Trophoblast cell (in vitro differentiated cells and primary cell): Measurements from ENCODE around the gene HERC2.
"Not testable (repeated sequence)": the region's sequence is repeated elsewhere in the genome, so short reads cannot be mapped to it uniquely, and the experiment has no call there.

Source experiments
- DNase-seq, 2 donors: peaks; one replicate each; pipeline ENCODE4 v3.0.0-alpha.2; 2016
- H2AFZ ChIP-seq: 2 replicates; pipeline ENCODE4 v1.6.1; 2013; ENCODE audit warnings: low read length, moderate library complexity, mild to moderate bottlenecking; ENCODE audit not compliant: insufficient read depth, poor library complexity
- H2AK5ac ChIP-seq: 2 replicates; pipeline ENCODE4 v1.6.1; 2013; ENCODE audit warnings: mild to moderate bottlenecking, low read length
- H2BK120ac ChIP-seq: 2 replicates; pipeline ENCODE4 v1.6.1; 2013; ENCODE audit warnings: low read length, mild to moderate bottlenecking, moderate library complexity; ENCODE audit not compliant: insufficient read depth, poor library complexity
- H2BK12ac ChIP-seq: 2 replicates; pipeline ENCODE4 v1.6.1; 2013; ENCODE audit warnings: mild to moderate bottlenecking, low read length, moderate library complexity
- H2BK5ac ChIP-seq: 2 replicates; pipeline ENCODE4 v1.6.1; 2013; ENCODE audit warnings: low read length, low read depth, moderate library complexity, mild to moderate bottlenecking; ENCODE audit not compliant: poor library complexity
- H3K14ac ChIP-seq: 2 replicates; pipeline ENCODE4 v1.6.1; 2013; ENCODE audit warnings: mild to moderate bottlenecking, low read length
- H3K18ac ChIP-seq: 2 replicates; pipeline ENCODE4 v1.6.1; 2013; ENCODE audit warnings: mild to moderate bottlenecking, low read length
- H3K23ac ChIP-seq: 2 replicates; pipeline ENCODE4 v1.6.1; 2013; ENCODE audit warnings: low read length
- H3K27ac ChIP-seq: 2 replicates; pipeline ENCODE4 v1.5.1; 2013; ENCODE audit warnings: low read depth, mild to moderate bottlenecking, inconsistent platforms, low read length, moderate library complexity
- H3K27me3 ChIP-seq: 2 replicates; pipeline ENCODE4 v1.6.1; 2013; ENCODE audit warnings: inconsistent platforms, mild to moderate bottlenecking, low read length, moderate library complexity; ENCODE audit not compliant: insufficient read depth
- H3K36me3 ChIP-seq, 2 experiments: 1 replicate in 1 of 2; 2 replicates in 1 of 2; pipeline ENCODE4 v1.6.1; 2013; ENCODE audit warnings: low read length in 2 of 2, mild to moderate bottlenecking in 2 of 2, moderate library complexity in 1 of 2; ENCODE audit not compliant: insufficient read depth in 2 of 2, control insufficient read depth in 1 of 2
- H3K4ac ChIP-seq: 2 replicates; pipeline ENCODE4 v1.6.1; 2013; ENCODE audit warnings: low read depth, mild to moderate bottlenecking, low read length, moderate library complexity
- H3K4me1 ChIP-seq, 2 experiments: 1 replicate in 1 of 2; 2 replicates in 1 of 2; pipeline ENCODE4 v1.6.1; 2013; ENCODE audit warnings: low read length in 2 of 2, mild to moderate bottlenecking in 2 of 2, moderate library complexity in 1 of 2; ENCODE audit not compliant: insufficient read depth in 2 of 2, control insufficient read depth in 1 of 2
- H3K4me2 ChIP-seq: 2 replicates; pipeline ENCODE4 v1.6.1; 2013; ENCODE audit warnings: inconsistent platforms, mild to moderate bottlenecking, low read length, moderate library complexity
- H3K4me3 ChIP-seq: 2 replicates; pipeline ENCODE4 v1.5.1; 2013; ENCODE audit warnings: mild to moderate bottlenecking, low read depth, low read length, inconsistent platforms
- H3K79me1 ChIP-seq: one replicate; pipeline ENCODE4 v1.6.1; 2013; ENCODE audit warnings: low read length
- H3K79me2 ChIP-seq: 2 replicates; pipeline ENCODE4 v1.6.1; 2013; ENCODE audit warnings: low read length, mild to moderate bottlenecking; ENCODE audit not compliant: control insufficient read depth, insufficient read depth, poor library complexity
- H3K9ac ChIP-seq: 2 replicates; pipeline ENCODE4 v1.6.1; 2013; ENCODE audit warnings: mild to moderate bottlenecking, low read length
- H3K9me3 ChIP-seq: 2 replicates; pipeline ENCODE4 v1.6.1; 2013; ENCODE audit warnings: low read depth, mild to moderate bottlenecking, control low read depth, inconsistent platforms, low read length; ENCODE audit not compliant: insufficient read depth
- H4K12ac ChIP-seq: 2 replicates; pipeline ENCODE4 v1.6.1; 2013; ENCODE audit warnings: low read depth, mild to moderate bottlenecking, low read length, moderate library complexity
- H4K8ac ChIP-seq: 2 replicates; pipeline ENCODE4 v1.6.1; 2013; ENCODE audit warnings: low read depth, mild to moderate bottlenecking, low read length, moderate library complexity
- H4K91ac ChIP-seq: one replicate; pipeline ENCODE4 v1.6.1; 2013; ENCODE audit warnings: low read depth, mild to moderate bottlenecking, low read length, moderate library complexity
- WGBS: extraction: QIAGEN DNeasy Blood & Tissue Kit; methylation state at CpG from one replicate; pipeline ENCODE4 v1.1.7; 2013; ENCODE audit warnings: missing lambda C conversion rate; ENCODE audit not compliant: insufficient read length, insufficient coverage; ENCODE audit errors: extremely low coverage; 5-methylcytosine and 5-hydroxymethylcytosine counted together

The HERC2 gene

DNA sequence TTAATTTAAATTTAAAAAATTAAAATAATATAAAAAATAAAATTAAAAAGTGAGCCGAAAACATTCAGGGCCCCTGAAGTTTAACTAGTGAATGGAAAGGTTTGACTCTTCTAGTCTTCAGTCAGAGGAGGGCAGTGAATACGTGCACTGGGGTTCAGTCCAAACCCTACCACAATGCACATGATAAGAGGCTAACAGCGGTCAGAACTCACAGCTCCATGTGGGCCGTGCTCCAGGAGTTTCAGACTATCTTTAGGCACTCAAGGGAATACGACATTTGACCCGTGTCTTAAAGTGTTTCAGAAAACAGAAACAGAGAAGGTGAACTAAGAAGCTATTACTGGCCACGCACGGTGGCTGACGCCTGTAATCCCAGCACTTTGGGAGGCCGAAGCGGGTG lies 11.5 kb downstream of the HERC2 start:
- not testable (repeated sequence) for H4K12ac ChIP-seq, H3K9me3 ChIP-seq, H3K36me3 ChIP-seq, H2BK120ac ChIP-seq, H3K4me1 ChIP-seq, H3K27ac ChIP-seq, H2AFZ ChIP-seq, H2BK5ac ChIP-seq, H3K18ac ChIP-seq, H3K4me3 ChIP-seq, H4K8ac ChIP-seq, DNase-seq, H3K4me2 ChIP-seq, H3K79me2 ChIP-seq, H3K79me1 ChIP-seq, H2BK12ac ChIP-seq, H3K27me3 ChIP-seq, H3K14ac ChIP-seq, H4K91ac ChIP-seq, H3K9ac ChIP-seq, H3K4ac ChIP-seq, H3K23ac ChIP-seq, H2AK5ac ChIP-seq
- no CpG with 5 or more reads among the region's 11 CpGs for WGBS

- no CpG with 5 or more reads among the region's 5 CpGs for WGBS
Observed at GRCh38 chr15:28308718-28309117, 13.3 kb downstream of the HERC2 start.

GRCh38 chr15:28305700-28306099 lies 16.3 kb downstream of the HERC2 start:
- DNase-seq, H2BK5ac ChIP-seq, H3K18ac ChIP-seq, H2AK5ac ChIP-seq, H2BK120ac ChIP-seq, H3K14ac ChIP-seq, H4K91ac ChIP-seq, H2AFZ ChIP-seq, H3K4me2 ChIP-seq, H3K4me1 ChIP-seq, H3K23ac ChIP-seq, H2BK12ac ChIP-seq, H3K4me3 ChIP-seq, H3K9ac ChIP-seq, H4K12ac ChIP-seq, H3K9me3 ChIP-seq, H3K79me2 ChIP-seq, H3K27me3 ChIP-seq, H3K79me1 ChIP-seq, H3K4ac ChIP-seq, H3K36me3 ChIP-seq, H4K8ac ChIP-seq, H3K27ac ChIP-seq: not testable (repeated sequence)
- WGBS: no CpG with 5 or more reads among the region's 2 CpGs

More at GRCh38 chr15:28308718-28309117, 13.3 kb downstream of the HERC2 start:
- not testable (repeated sequence) for H4K91ac ChIP-seq, H3K4ac ChIP-seq, H3K4me3 ChIP-seq, H3K4me2 ChIP-seq, H2AFZ ChIP-seq, H3K79me2 ChIP-seq, H2BK5ac ChIP-seq, H3K14ac ChIP-seq, H3K36me3 ChIP-seq, H3K9ac ChIP-seq, H3K27me3 ChIP-seq, H3K27ac ChIP-seq, H3K23ac ChIP-seq, H2AK5ac ChIP-seq, H3K9me3 ChIP-seq, DNase-seq, H2BK120ac ChIP-seq, H4K8ac ChIP-seq, H3K4me1 ChIP-seq, H4K12ac ChIP-seq, H3K79me1 ChIP-seq, H2BK12ac ChIP-seq, H3K18ac ChIP-seq

DNA sequence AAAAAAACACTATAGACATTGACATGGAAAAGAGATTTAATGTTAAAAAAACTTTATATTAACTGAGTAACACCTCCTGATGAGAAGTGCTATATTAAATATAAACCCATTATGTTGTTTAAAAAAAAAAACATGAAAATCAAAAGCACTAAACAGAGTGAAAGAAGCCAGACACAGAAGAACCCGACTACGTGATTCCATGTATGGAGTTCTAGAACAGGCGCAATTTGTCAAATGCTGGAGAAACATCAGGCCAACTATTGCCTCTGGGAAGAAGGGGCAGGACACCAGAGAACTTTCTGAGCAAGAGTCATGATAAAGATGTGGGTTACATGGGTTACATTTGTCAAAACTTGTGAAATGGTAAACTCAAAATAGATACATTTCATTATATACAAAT lies 24.5 kb downstream of the HERC2 start:
- not testable (repeated sequence) for H4K8ac ChIP-seq, H3K27ac ChIP-seq, H2BK5ac ChIP-seq, H2AK5ac ChIP-seq, H3K4ac ChIP-seq, H3K4me2 ChIP-seq, H3K9ac ChIP-seq, DNase-seq, H4K91ac ChIP-seq, H3K18ac ChIP-seq, H2AFZ ChIP-seq, H3K14ac ChIP-seq, H3K79me2 ChIP-seq, H3K4me1 ChIP-seq, H3K36me3 ChIP-seq, H2BK12ac ChIP-seq, H3K4me3 ChIP-seq, H3K79me1 ChIP-seq, H3K9me3 ChIP-seq, H4K12ac ChIP-seq, H3K23ac ChIP-seq, H2BK120ac ChIP-seq, H3K27me3 ChIP-seq
- no CpG with 5 or more reads among the region's 3 CpGs for WGBS
